K562 (cell line): ENCODE results near the gene ZSCAN22. TPM values are rescaled to one million over a fixed set of nuclear protein-coding genes. Genes with fewer than 3 reads are reported as not detected.

ENCODE experiments used
- CEBPZ ChIP-seq: fragments of 150-350 bp; IDR thresholded peaks from 2 replicates; pipeline ENCODE4 v1.6.1; 2014; ENCODE audit warnings: low read depth, mild to moderate bottlenecking, low read length, borderline replicate concordance
- FIP1L1 ChIP-seq: fragments of 200-400 bp; formaldehyde crosslinking; IDR thresholded peaks from 2 replicates; pipeline ENCODE4 v1.6.1; 2018; ENCODE audit warnings: mild to moderate bottlenecking, low read depth, low read length; ENCODE audit not compliant: poor library complexity, severe bottlenecking
- FOXM1 ChIP-seq, 2 experiments: fragments of 450-650 bp in 1 of 2; sonication (generic) in 1 of 2; formaldehyde crosslinking in 1 of 2; IDR thresholded peaks; 2 replicates each; pipeline versions ENCODE4 v1.6.1 to v1.9.0; 2017 to 2022; ENCODE audit warnings: low read depth in 2 of 2, mild to moderate bottlenecking in 2 of 2, missing genetic modification reagents in 1 of 2, moderate library complexity in 1 of 2
- KDM2B ChIP-seq: fragments of 250-450 bp; sonication (Bioruptor Pico); IDR thresholded peaks from 2 replicates; pipeline ENCODE4 v1.8.0; 2021; ENCODE audit warnings: mild to moderate bottlenecking, moderate library complexity
- KLF6 ChIP-seq: fragments of 250-450 bp; sonication (Bioruptor Pico); IDR thresholded peaks from 2 replicates; pipeline ENCODE4 v1.4.0; 2020; ENCODE audit warnings: mild to moderate bottlenecking, moderate library complexity, borderline replicate concordance
- POLR3G ChIP-seq: IDR thresholded peaks from 2 replicates; pipeline ENCODE4 v1.6.1; 2011; ENCODE audit not compliant: insufficient read length, insufficient replicate concordance; ENCODE audit errors: extremely low read depth
- SREBF1 ChIP-seq: fragments of 150-350 bp; IDR thresholded peaks from 2 replicates; pipeline ENCODE4 v1.6.1; 2014; ENCODE audit warnings: antibody characterized with exemption, low read depth, low read length, borderline replicate concordance
- TSHZ1 ChIP-seq: fragments of 250-450 bp; sonication (Bioruptor Pico); IDR thresholded peaks from 2 replicates; pipeline ENCODE4 v1.4.0; 2020; ENCODE audit warnings: mild to moderate bottlenecking, moderate library complexity
- ZC3H8 ChIP-seq: fragments of 450-650 bp; IDR thresholded peaks from 2 replicates; pipeline ENCODE4 v1.6.1; 2017
- ZHX1 ChIP-seq: fragments of 150-350 bp; conservative IDR thresholded peaks from 2 replicates; pipeline ENCODE4 v1.6.1; 2014; ENCODE audit warnings: low read length
- ZNF740 ChIP-seq, 3 experiments: fragments of 200-800 bp in 1 of 3; sonication (Bioruptor generic) in 1 of 3; sonication (generic) in 1 of 3; formaldehyde crosslinking in 1 of 3; IDR thresholded peaks; 2 replicates each; pipeline versions ENCODE4 v1.6.1 to v1.8.0; 2016 to 2022; ENCODE audit warnings: mild to moderate bottlenecking in 2 of 3, missing compliant biosample characterization in 2 of 3, missing genetic modification characterization in 2 of 3, missing genetic modification reagents in 1 of 3
- polyA plus RNA-seq, 8 experiments: library from polyadenylated mRNA; depleted of rRNA in 4 of 8; stranded (reverse) in 5 of 8; unstranded in 3 of 8; fragments of >200 nt; fragmentation: Nextera tagmentation in 2 of 8; fragmentation: Illumina TruSeq in 1 of 8; extraction: Ambion mirVana in 2 of 8; extraction: Trizol in 1 of 8; gene quantifications; 2 replicates each; pipeline versions ENCODE4 v1.2.1 to v1.2.3, GENCODE V29; 2011 to 2014; ENCODE audit warnings: inconsistent platforms in 1 of 8, missing spikeins in 1 of 8
- total RNA-seq, 7 experiments: library from RNA; depleted of rRNA in 6 of 7; stranded (reverse); fragments of >200 nt in 6 of 7; fragmentation: Illumina TruSeq in 2 of 7; extraction: Trizol in 2 of 7; gene quantifications; 2 replicates each; pipeline versions ENCODE4 v1.2.1 to v1.2.3, GENCODE V29; 2011 to 2021; ENCODE audit warnings: low replicate concordance in 1 of 7
- TF ChIP-seq, protein P1 (sequence below): sonication (generic); formaldehyde crosslinking; IDR thresholded peaks from 2 replicates; pipeline ENCODE4 v1.8.0; 2022; ENCODE audit warnings: mild to moderate bottlenecking, missing genetic modification reagents

Gene ZSCAN22
- total and polyA plus RNA-seq, 9 of the 15 experiments (the other 6 are each of a cell fraction or from before 2014, with no cell fraction given), result 0.98 to 5.3 (median 3.0) TPM

DNA sequence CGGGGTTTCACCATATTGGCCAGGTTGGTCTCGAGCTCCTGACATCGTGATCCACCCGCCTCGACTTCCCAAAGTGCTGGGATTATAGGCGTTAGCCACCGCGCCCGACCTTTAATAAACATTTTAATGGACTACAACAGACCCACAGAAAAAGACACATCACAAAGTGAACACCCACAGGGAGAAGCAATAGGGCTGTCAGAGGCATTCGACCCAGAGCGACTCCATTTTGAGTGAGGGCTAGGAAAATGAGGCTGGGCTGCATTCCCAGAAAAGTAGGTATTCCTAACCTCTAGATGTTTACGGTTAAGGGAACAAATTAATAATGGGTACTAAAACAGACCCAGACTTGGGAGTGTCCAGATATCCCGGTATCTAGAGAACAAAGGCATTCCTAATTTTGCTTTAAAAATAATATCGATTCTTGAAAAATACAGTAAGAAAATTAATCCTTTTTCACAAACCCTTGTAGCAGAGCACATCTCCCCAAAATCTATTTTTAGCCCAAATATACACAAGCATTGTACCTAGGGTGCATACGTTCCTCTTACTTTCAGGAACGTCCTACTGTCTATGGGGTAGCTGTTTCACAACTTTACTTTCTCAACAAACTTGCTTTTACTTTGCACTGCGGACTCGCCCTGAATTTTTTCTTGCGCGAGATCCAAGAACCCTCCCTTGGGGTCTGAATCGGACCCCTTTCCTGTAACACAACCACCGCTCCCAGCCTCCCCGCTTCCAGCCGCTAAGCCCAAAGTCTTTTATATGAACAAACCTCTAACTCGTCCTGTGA, 48.9 kb upstream of the ZSCAN22 start (continued):
- TF ChIP-seq FOXM1 (IDR thresholded peaks at IDR 0.05; ENCODE audit: low read depth) (no peak), FOXM1 (CRISPR knock-in tag; IDR thresholded peaks at IDR 0.05; ENCODE audit: low read depth) (no peak), FIP1L1 (no peak), SREBF1 (no peak), ZNF740 (CRISPR knock-in tag; IDR thresholded peaks at IDR 0.05) (no peak), ZNF740 (tag; IDR thresholded peaks at IDR 0.05) (peak in 1 of 2 experiments; percentile 77; a peak in 2 of 4 replicates), CEBPZ (no peak), ZHX1 (no peak), TSHZ1 (CRISPR knock-in tag) (peak; percentile 74; the same call in 1 of the 2 replicates), POLR3G (no peak), ZC3H8 (no peak), KDM2B (no peak), KLF6 (CRISPR knock-in tag) (0 out of 2 replicates have a peak, but pooled peaks have one; percentile 30)
- TF ChIP-seq, protein P1, sequence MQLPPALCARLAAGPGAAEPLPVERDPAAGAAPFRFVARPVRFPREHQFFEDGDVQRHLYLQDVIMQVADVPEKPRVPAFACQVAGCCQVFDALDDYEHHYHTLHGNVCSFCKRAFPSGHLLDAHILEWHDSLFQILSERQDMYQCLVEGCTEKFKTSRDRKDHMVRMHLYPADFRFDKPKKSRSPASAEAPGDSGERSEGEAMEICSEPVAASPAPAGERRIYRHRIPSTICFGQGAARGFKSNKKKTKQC (CRISPR knock-in tag), result no peak
